ENCODE data around the gene STK16.

- TF ChIP-seq CTCF (conservative IDR thresholded peaks at IDR 0.05; ENCODE audit: low read depth, low read length) (no peak), SMC3 (IDR thresholded peaks at IDR 0.05; ENCODE audit: low read depth, low read length) (no peak), POLR2A (IDR thresholded peaks at IDR 0.05; ENCODE audit: low read depth, low read length) (no peak), NFE2L2 (IDR thresholded peaks at IDR 0.05; ENCODE audit: low read depth, low read length) (no peak), RFX5 (IDR thresholded peaks at IDR 0.05; ENCODE audit: low read depth, low read length) (no peak), RAD21 (IDR thresholded peaks at IDR 0.05; ENCODE audit: low read length) (no peak), CEBPB (IDR thresholded peaks at IDR 0.05; ENCODE audit: low read depth, low read length) (no peak), BHLHE40 (IDR thresholded peaks at IDR 0.05; ENCODE audit: low read depth, low read length) (no peak), FOS (IDR thresholded peaks at IDR 0.05; ENCODE audit: low read depth, low read length) (no peak), MXI1 (IDR thresholded peaks at IDR 0.05; ENCODE audit: borderline replicate concordance, low read depth, low read length) (no peak), MAZ (IDR thresholded peaks at IDR 0.05; ENCODE audit: borderline replicate concordance, low read depth, low read length) (no peak)
Measured at GRCh38 chr2:219261024-219261855, 16.0 kb downstream of the STK16 start.

All from IMR-90 (cell line).